Kidney (tissue), 14 donors: ENCODE results near the gene ZDHHC18. TPM values are rescaled to one million over a fixed set of nuclear protein-coding genes. Genes with fewer than 3 reads are reported as not detected.

Experiments
- DNase-seq, 5 donors: peaks; one replicate each; pipeline ENCODE4 v3.0.0-alpha.2; 2013 to 2020
- FAIRE-seq: peaks from 2 replicates; lab custom pipeline; 2012; peaks lifted over from hg19 to GRCh38; lab: Jason Lieb, UNC
- H3K27ac ChIP-seq, 2 donors: one replicate each; pipeline ENCODE4 v1.7.0; 2013; ENCODE audit warnings: low read depth in 2 of 2, low read length in 2 of 2, inconsistent platforms in 1 of 2
- H3K27me3 ChIP-seq: one replicate; pipeline ENCODE4 v1.7.1; 2013; ENCODE audit warnings: low read length, inconsistent platforms; ENCODE audit not compliant: control insufficient read depth, insufficient read depth
- H3K36me3 ChIP-seq, 3 donors: one replicate each; pipeline versions ENCODE4 v1.7.0 to v1.7.1; 2013; ENCODE audit warnings: low read length in 3 of 3, control low read depth in 1 of 3, inconsistent platforms in 1 of 3; ENCODE audit not compliant: insufficient read depth in 3 of 3, control insufficient read depth in 2 of 3
- H3K4me1 ChIP-seq, 3 donors: one replicate each; pipeline versions ENCODE4 v1.7.0 to v1.7.1; 2013; ENCODE audit warnings: low read length in 3 of 3, inconsistent platforms in 1 of 3, low read depth in 1 of 3; ENCODE audit not compliant: control insufficient read depth in 2 of 3, insufficient read depth in 2 of 3
- H3K4me3 ChIP-seq, 3 donors: one replicate each; pipeline versions ENCODE4 v1.7.0 to v1.8.1; 2013; ENCODE audit warnings: low read length in 3 of 3, control low read depth in 1 of 3, inconsistent platforms in 1 of 3
- H3K9ac ChIP-seq, 3 donors: one replicate each; pipeline versions ENCODE4 v1.7.0 to v1.7.1; 2013; ENCODE audit warnings: low read length in 3 of 3, control low read depth in 1 of 3, inconsistent platforms in 1 of 3
- H3K9me3 ChIP-seq, 3 donors: one replicate each; pipeline versions ENCODE4 v1.7.0 to v1.7.1; 2013; ENCODE audit warnings: low read length in 3 of 3, control low read depth in 1 of 3, inconsistent platforms in 1 of 3; ENCODE audit not compliant: control insufficient read depth in 2 of 3, insufficient read depth in 1 of 3
- CTCF ChIP-seq: IDR thresholded peaks from 3 replicates; pipeline ENCODE4 v1.5.1; 2012; ENCODE audit warnings: mild to moderate bottlenecking, moderate library complexity, borderline replicate concordance; ENCODE audit not compliant: insufficient read depth; ENCODE audit errors: extremely low read depth
- intact Hi-C: fragments of 100-400 bp; cut with DNase I; formaldehyde crosslinking; loops from one replicate; pipeline ENCODE4 v1.11.1; 2022
- polyA plus RNA-seq: library from polyadenylated mRNA; stranded (reverse); fragments of 350-450 nt; fragmentation: Illumina TruSeq; extraction: RNeasy Lipid Tissue Mini Kit (QIAGEN cat#74804); gene quantifications from one replicate; pipeline ENCODE4 v1.2.3, GENCODE V29; 2014; ENCODE audit warnings: low read depth, low replicate concordance; ENCODE audit not compliant: insufficient read depth
- total RNA-seq: library from RNA; stranded (reverse); fragmentation: NEBNext Ultra II Directional; extraction: Animal tissue kit (Norgen Biotek cat#: 25700); gene quantifications from one replicate; pipeline ENCODE4 v1.2.1, GENCODE V29; 2021
- donor health status: control.
- donor health status: control.
- donor health status: control.
- donor health status: control.
- donor health status: control.
- donor health status: DM: yes; HTN: yes; CAD: no.
- donor health status: Normal renal cell carcinoma (clear cell type).

Gene ZDHHC18
- total and polyA plus RNA-seq, 2 donors from 2014 or later = 6.7 to 15.6 TPM

DNA sequence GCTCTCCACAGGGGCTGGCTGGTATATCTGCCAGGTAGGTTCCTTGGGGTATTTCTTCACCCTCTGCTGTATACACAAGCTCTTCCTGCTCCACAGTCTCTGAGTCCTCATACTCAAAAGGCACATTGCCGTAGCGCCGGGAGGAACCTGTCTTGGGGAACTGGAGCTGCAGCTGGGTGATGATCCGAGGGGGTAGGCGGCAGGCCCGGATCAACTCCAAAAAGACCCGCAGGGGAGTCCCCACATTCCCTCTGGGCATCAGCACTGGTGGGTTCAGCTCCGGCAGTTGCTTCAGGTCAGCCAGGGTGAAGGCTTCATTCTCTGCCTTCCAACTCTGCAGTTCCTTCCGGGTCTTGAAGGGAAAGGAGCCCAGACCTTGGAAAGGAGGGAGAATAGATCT, 70.9 kb downstream of the ZDHHC18 start:
- Histone ChIP-seq H3K36me3 (peaks cover 2 to 17% (median 11%) of the 10 kb centered on the region in 3 donors), H3K27ac (no peak overlapping the region), H3K9ac (no peak overlapping the region), H3K27me3 (no peaks in the 10 kb centered on the region), H3K4me1 (peaks cover 0 to 14% (median 3%) of the 10 kb centered on the region in 3 donors), H3K9me3 (no peaks in the 10 kb centered on the region), H3K4me3 (no peak overlapping the region)
- DNase-seq (peak in 1 of 5 donors; percentile 24), FAIRE-seq (no peak)
- intact Hi-C loops = no loop called here
- TF ChIP-seq CTCF = no peak

- Histone ChIP-seq H3K4me1 (peaks cover 0 to 14% (median 3%) of the 10 kb centered on the region in 3 donors), H3K9ac (peak within 1 kb of the TSS; percentile 90 to 92 (median 90)), H3K27ac (peak within 1 kb of the TSS; percentile 79 to 87), H3K4me3 (peak within 1 kb of the TSS; percentile 79 to 95 (median 81)), H3K27me3 (no peaks in the 10 kb centered on the region), H3K9me3 (no peaks in the 10 kb centered on the region), H3K36me3 (no peaks in the 10 kb centered on the region)
- peak; percentile 24 for TF ChIP-seq CTCF
- FAIRE-seq (no peak), DNase-seq (peak; percentile 94 to 97 (median 96))
- intact Hi-C loops = no loop called here
These were observed 73.7 kb downstream of the ZDHHC18 start, which contains the start of gene GPATCH3 for GRCh38 chr1:26900001-26900814. TSS of gene GPATCH3 (minus strand) at chr1:26900467. CDS start at chr1:26900442, 25 bp downstream.

DNA sequence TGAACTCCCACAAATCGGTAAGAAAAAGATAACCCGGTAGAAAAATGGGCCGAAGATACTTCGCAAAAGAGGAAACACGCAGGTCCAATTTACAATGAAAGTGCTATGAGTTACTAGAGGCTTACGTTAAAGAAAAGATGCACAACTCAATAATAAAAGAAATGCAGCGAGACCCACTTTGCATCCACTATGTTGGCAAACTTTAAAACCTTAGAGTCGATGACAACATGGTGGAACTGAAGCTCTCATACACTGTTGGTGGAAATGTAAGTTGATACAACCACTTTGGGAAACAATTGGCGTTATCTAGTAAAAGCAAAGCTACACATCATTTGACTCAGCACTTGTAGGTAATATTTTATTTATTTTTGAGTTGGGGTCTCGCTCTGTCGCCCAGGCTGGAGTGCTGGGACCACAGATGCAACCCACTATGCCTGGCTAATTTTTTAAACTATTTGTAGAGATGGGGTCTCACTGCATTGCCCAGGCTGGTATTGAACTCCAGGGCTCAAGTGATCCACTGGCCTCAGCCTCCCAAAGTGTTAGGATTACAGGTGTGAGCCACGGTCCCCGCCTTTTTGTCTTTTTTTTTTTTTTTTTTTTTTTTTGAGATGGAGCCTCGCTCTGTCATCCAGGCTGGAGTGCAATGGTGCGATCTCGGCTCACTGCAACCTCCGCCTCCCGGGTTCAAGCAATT, 74.5 kb downstream of the ZDHHC18 start:
- TF ChIP-seq CTCF = no peak
- Histone ChIP-seq H3K9me3 (no peaks in the 10 kb centered on the region), H3K27ac (peak overlapping the region; percentile 79 to 87), H3K36me3 (no peaks in the 10 kb centered on the region), H3K4me1 (peaks cover 0 to 14% (median 3%) of the 10 kb centered on the region in 3 donors), H3K4me3 (peak overlapping the region; percentile 79 to 95 (median 81)), H3K27me3 (no peaks in the 10 kb centered on the region), H3K9ac (peak overlapping the region; percentile 90 to 92 (median 90))
- intact Hi-C loops = no loop called here
- DNase-seq (no peak), FAIRE-seq (no peak)

Other genes starting within 250 kb of the ZDHHC18 start
- 71.7 TPM for gene ARID1A, start 130.7 kb upstream of the ZDHHC18 start, total RNA-seq
- gene ARID1A, start 130.7 kb upstream of the ZDHHC18 start, polyA plus RNA-seq = 9.9 TPM
- 13.8 TPM for gene PIGV, start 38.7 kb upstream of the ZDHHC18 start, total RNA-seq
- gene PIGV, start 38.7 kb upstream of the ZDHHC18 start, polyA plus RNA-seq = 15.5 TPM
- gene SFN, start 36.5 kb downstream of the ZDHHC18 start, total RNA-seq = 44.7 TPM
- 2.9 TPM for gene SFN, start 36.5 kb downstream of the ZDHHC18 start, polyA plus RNA-seq
- 28.8 TPM for gene GPN2, start 63.6 kb downstream of the ZDHHC18 start, total RNA-seq
- gene GPN2, start 63.6 kb downstream of the ZDHHC18 start, polyA plus RNA-seq = 24.6 TPM
- gene GPATCH3, start 73.8 kb downstream of the ZDHHC18 start, total RNA-seq = 15.8 TPM
- 15.8 TPM for gene GPATCH3, start 73.8 kb downstream of the ZDHHC18 start, polyA plus RNA-seq
- gene NR0B2, start 87.3 kb downstream of the ZDHHC18 start, total RNA-seq = 0.79 TPM
- 16.5 TPM for gene NR0B2, start 87.3 kb downstream of the ZDHHC18 start, polyA plus RNA-seq
- 61.5 TPM for gene NUDC, start 95.1 kb downstream of the ZDHHC18 start, total RNA-seq
- 112 TPM for gene NUDC, start 95.1 kb downstream of the ZDHHC18 start, polyA plus RNA-seq
- gene KDF1, start 133.8 kb downstream of the ZDHHC18 start, total RNA-seq = 14.1 TPM
- 19.3 TPM for gene KDF1, start 133.8 kb downstream of the ZDHHC18 start, polyA plus RNA-seq
- 38.3 TPM for gene TRNP1, start 167.0 kb downstream of the ZDHHC18 start, total RNA-seq
- 33.0 TPM for gene TRNP1, start 167.0 kb downstream of the ZDHHC18 start, polyA plus RNA-seq
- gene TENT5B, start 186.2 kb downstream of the ZDHHC18 start, total RNA-seq = 10.2 TPM
- 12.6 TPM for gene TENT5B, start 186.2 kb downstream of the ZDHHC18 start, polyA plus RNA-seq